Measurements from ENCODE around the gene PRDM2. TPM values are rescaled to one million over a fixed set of nuclear protein-coding genes. Genes with fewer than 3 reads are reported as not detected.

PRDM2 gene
- total RNA-seq, 2 experiments from 2014 or later: 41.7 to 44.6 TPM

DNA sequence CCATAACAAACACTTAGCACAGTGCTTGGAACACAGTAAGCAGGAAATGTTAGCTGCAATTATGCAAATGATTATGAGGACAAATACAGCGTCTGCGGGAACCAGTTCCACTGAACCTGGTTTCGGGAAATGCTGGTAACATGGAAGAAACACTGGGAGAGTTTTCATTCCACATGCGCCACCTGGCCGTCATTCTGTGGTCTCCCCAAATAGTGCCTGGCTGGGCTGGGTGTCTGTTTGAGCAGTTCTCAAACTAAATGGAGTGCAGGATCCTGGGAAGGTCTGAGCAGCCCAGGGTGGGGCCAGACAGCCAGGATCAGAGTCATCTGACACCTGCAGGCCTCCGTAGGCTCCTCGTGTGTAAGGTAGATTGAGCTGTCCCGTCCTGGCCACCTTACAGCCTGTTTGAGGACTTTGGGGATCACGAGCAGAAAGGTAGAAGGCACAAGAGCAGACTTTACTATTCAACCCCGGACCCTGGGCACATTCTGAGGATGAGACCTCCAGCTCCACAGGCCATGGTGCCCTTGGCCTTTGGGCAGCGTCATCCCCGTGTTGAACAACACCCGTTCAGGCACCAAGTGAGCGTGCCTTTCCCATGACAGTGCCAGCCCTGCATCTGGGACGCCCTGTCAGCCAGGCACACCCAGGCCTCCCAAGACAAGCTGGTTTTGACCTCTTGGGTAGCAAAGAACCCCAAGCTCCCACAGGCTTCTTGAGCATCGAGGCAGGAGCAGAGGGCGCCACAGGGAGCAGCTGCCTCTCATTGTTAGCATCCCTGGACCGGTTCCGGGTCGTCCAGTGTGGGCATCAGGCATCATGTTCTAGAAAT is 101.9 kb downstream of the PRDM2 start:
- POLR2A ChIA-PET: no interaction called here
- intact Hi-C loops (cut with micrococcal nuclease): no loop called here
- Mint-ChIP-seq H3K9me3 (no peaks in the 10 kb centered on the region), H3K27me3 (no peaks in the 10 kb centered on the region), H3K36me3 (peaks cover 5% of the 10 kb centered on the region), H3K4me3 (no peak overlapping the region), H3K27ac (no peak overlapping the region), H3K4me1 (ENCODE audit: low read depth) (peaks cover 13% of the 10 kb centered on the region)
- no peak for DNase-seq
- CTCF ChIA-PET: no interaction called here

DNA sequence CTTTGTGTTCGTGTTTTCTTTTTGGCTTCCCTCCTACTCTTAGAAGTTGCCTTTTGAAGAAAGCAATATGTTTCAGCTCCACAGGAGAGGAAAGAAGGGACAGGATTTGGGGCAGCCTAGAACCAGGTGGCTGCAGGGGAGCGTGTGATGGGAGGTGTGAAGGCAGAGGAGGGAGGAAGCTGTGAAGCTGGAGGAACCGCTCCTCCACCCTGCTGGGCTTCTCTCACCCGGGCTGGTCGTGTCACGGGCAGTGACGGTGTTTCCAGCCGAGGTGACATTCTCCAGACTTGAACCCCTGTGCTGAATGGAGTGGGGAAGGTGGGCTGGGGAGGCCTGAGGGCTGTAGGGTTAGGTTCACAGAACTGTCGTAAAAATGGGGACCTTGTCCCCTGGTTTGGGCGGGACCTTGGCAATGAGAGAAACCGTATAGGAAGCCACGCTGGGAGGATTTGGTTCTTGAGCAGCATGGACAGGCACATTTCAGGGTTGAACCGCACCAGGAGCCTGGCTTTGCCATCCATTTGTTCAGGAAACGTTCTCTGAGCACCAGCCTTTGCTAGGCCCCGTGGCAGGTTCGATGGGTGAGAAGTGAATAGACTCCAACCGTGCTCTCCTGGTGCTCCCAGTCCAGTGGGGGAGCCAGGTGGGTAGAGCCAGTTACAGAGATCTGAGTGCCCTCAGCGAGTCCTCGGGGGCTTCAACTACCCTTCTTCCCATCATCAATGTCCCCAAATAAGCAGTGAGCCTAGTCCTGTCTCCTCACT is 103.0 kb downstream of the PRDM2 start:
- POLR2A ChIA-PET: no interaction called here
- no peaks in the 10 kb centered on the region for H3K36me3 Mint-ChIP-seq
- H3K27ac Mint-ChIP-seq: no peak overlapping the region
- no peaks in the 10 kb centered on the region for H3K9me3 Mint-ChIP-seq
- no peak overlapping the region for H3K4me3 Mint-ChIP-seq
- H3K4me1 Mint-ChIP-seq (ENCODE audit: low read depth): peaks cover 7% of the 10 kb centered on the region
- intact Hi-C loops (cut with micrococcal nuclease): no loop called here
- H3K27me3 Mint-ChIP-seq: no peaks in the 10 kb centered on the region
- CTCF ChIA-PET: no interaction called here
- no peak for DNase-seq

DNA sequence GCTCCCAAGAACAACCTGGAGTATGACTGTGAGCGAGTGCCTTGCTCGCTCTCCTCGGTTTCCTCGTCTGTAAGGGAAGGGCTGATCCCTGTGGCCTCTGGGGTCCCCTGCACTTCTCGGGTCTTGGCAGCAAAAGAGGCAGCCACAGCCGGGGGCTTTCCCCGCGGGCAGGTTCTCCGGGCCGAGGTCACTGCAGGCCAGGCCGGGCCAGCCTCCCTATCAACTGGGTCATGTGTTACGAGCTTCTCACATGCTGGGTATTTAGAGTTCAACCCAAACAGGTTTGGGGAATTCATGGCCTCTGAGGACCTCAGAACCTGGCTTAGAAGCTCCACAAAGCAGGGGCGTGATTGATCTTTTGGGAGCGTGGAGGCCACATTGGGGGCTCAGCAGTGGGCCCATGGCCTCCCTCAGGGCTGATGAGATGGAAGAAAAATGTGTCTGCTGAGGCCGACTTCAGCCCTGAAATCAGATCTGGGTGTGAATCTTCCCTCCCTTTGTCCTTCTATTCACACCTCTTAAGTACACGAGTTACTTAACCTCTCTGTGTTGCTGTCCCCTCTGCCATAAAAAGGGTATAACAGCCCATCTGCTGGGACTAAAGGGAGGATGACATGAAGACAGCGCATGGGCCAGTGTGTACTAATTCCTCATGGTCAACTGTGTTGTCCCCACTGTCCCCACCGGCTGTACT is 103.7 kb downstream of the PRDM2 start:
- Mint-ChIP-seq H3K27ac (no peak overlapping the region), H3K36me3 (no peaks in the 10 kb centered on the region), H3K4me1 (ENCODE audit: low read depth) (peaks cover 9% of the 10 kb centered on the region), H3K4me3 (no peak overlapping the region), H3K27me3 (no peaks in the 10 kb centered on the region), H3K9me3 (no peaks in the 10 kb centered on the region)
- ChIA-PET CTCF (no interaction called here), POLR2A (no interaction called here)
- intact Hi-C loops (cut with micrococcal nuclease): no loop called here
- DNase-seq: no peak

DNA sequence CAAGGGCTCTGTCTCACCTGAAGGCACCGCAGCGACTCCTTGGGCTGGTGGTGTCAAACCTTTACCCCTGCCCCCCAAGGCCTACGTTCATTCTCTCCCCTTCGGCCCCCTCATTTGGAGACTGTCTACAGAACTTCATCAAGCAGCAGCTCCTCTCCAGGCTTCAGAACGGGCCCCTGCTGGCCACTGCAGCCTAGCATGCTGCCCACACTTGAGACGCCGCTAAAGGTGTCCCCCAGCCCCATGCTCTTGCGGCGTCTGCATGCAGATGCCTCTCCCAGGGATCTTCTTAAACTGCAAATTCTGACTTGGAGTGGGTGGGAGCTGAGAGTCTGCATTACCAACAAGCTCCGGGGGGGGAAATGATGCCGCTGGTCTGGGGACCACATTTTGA is 104.2 kb downstream of the PRDM2 start:
- Mint-ChIP-seq H3K27ac (no peak overlapping the region), H3K4me1 (ENCODE audit: low read depth) (peaks cover 13% of the 10 kb centered on the region), H3K36me3 (no peaks in the 10 kb centered on the region), H3K4me3 (no peak overlapping the region), H3K27me3 (no peaks in the 10 kb centered on the region), H3K9me3 (no peaks in the 10 kb centered on the region)
- DNase-seq: no peak
- intact Hi-C loops (cut with micrococcal nuclease): no loop called here
- CTCF ChIA-PET: interaction anchor here (1.3 kb wide), 1 partner anchor 20 kb away, joined by 3 read pairs; no protein-coding TSS in a partner anchor
- POLR2A ChIA-PET: no interaction called here

DNA sequence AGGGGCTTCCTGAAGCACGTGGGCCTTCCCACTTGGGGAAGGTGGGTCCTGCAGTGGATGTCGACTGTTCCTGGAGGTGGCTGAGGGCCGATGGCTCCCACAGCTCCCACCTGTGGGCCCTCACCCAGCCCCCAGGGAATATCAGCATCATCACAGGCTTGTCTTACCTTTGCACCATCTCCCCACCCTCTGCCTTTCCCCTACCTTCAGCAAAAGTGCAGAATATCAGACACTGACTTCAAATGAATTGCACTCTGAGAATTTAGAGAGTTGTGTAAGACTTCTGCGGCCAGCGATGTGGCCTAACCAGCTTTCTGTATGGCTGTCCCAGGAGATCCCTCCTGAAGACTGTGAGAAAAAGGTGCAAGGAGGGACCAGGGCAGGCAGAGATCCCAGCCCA is 105.4 kb downstream of the PRDM2 start:
- intact Hi-C loops (cut with micrococcal nuclease): no loop called here
- ChIA-PET POLR2A (no interaction called here), CTCF (interaction anchor here (1.0 to 1.3 kb wide), 2 partner anchors 9 to 21 kb away, joined by 3 to 4 read pairs; no protein-coding TSS in a partner anchor)
- no peaks in the 10 kb centered on the region for H3K27me3 Mint-ChIP-seq
- no peak overlapping the region for H3K4me3 Mint-ChIP-seq
- H3K27ac Mint-ChIP-seq: no peak overlapping the region
- no peaks in the 10 kb centered on the region for H3K9me3 Mint-ChIP-seq
- no peak for DNase-seq
- no peaks in the 10 kb centered on the region for H3K36me3 Mint-ChIP-seq
- H3K4me1 Mint-ChIP-seq (ENCODE audit: low read depth): peaks cover 15% of the 10 kb centered on the region

DNA sequence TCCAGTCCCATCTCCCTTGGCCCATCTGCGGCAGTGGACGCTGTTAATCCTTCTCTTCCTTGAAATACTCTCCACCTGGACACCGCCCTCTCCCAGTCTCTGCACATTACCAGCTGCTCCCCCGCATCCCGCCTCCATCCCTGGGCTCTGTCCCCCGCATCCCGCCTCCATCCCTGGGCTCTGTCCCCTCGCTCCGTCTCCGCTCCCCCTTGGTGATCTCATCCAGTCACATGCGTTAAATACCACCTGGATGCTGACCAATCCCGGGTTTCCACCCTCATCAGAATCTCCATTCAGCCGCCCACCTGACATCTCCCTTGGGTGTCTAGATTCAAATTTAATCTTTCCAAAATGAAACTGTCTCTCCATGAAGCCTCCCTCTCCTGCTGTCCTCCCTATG is 106.1 kb downstream of the PRDM2 start:
- no peaks in the 10 kb centered on the region for H3K9me3 Mint-ChIP-seq
- CTCF ChIA-PET: no interaction called here
- H3K27ac Mint-ChIP-seq: no peak overlapping the region
- H3K4me3 Mint-ChIP-seq: no peak overlapping the region
- no peaks in the 10 kb centered on the region for H3K36me3 Mint-ChIP-seq
- no peaks in the 10 kb centered on the region for H3K27me3 Mint-ChIP-seq
- H3K4me1 Mint-ChIP-seq (ENCODE audit: low read depth): peaks cover 15% of the 10 kb centered on the region
- intact Hi-C loops (cut with micrococcal nuclease): no loop called here
- POLR2A ChIA-PET: no interaction called here
- no peak for DNase-seq

DNA sequence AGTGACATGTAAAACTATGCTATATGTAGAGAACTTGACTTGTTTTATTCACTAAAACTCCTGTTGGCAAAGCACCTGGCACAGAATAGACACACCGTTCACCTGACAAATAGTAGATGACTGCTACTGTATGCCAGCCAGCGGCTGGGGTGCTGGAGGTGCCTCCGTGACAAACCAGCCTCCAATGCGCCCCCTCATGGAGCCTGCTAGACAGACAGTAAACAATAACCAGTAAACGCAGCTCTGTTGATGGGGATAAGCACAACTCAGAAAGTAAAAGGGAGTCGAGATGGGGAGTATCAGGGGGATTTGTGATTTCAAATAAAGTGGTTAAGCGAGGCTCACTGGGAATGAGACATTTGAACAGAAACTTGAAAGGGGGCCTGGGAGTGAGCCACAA is 107.2 kb downstream of the PRDM2 start:
- intact Hi-C loops (cut with micrococcal nuclease): no loop called here

DNA sequence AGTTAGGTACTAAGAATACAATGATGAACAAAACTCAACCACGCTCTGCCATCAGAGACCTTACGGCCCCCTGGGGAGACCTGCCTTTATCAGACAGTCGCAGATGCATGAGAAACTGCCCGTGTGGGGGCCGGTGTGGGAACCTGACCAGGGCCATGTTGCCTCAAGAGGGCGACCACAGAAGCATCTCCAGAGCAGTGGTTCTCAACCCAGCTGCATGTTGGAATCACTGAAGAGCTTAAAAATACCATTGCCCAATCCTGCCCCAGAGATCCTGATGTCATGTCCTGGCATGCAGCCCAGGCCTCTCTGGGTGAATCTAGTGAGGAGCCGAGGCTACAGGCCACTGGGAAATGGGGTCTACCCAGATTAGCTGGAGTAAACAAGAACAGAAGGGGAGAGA is 108.7 kb downstream of the PRDM2 start:
- peaks cover 31% of the 10 kb centered on the region for H3K4me1 Mint-ChIP-seq (ENCODE audit: low read depth)
- ChIA-PET POLR2A (no interaction called here), CTCF (no interaction called here)
- DNase-seq: no peak
- no peak overlapping the region for H3K4me3 Mint-ChIP-seq
- no peaks in the 10 kb centered on the region for H3K27me3 Mint-ChIP-seq
- H3K9me3 Mint-ChIP-seq: no peaks in the 10 kb centered on the region
- H3K27ac Mint-ChIP-seq: no peak overlapping the region
- no peaks in the 10 kb centered on the region for H3K36me3 Mint-ChIP-seq
- intact Hi-C loops (cut with micrococcal nuclease): no loop called here

More for the DNA sequence above, 107.2 kb downstream of the PRDM2 start:
- CTCF ChIA-PET: interaction anchor here (0.6 to 1.0 kb wide), 2 partner anchors 108 to 143 kb away, joined by 3 read pairs; partner anchors contain the start of gene PRDM2
- H3K36me3 Mint-ChIP-seq: no peaks in the 10 kb centered on the region
- POLR2A ChIA-PET: no interaction called here
- H3K27me3 Mint-ChIP-seq: no peaks in the 10 kb centered on the region
- peak; percentile 38 for DNase-seq
- H3K9me3 Mint-ChIP-seq: no peaks in the 10 kb centered on the region
- H3K4me1 Mint-ChIP-seq (ENCODE audit: low read depth): peaks cover 20% of the 10 kb centered on the region
- H3K4me3 Mint-ChIP-seq: no peak overlapping the region
- no peak overlapping the region for H3K27ac Mint-ChIP-seq

DNA sequence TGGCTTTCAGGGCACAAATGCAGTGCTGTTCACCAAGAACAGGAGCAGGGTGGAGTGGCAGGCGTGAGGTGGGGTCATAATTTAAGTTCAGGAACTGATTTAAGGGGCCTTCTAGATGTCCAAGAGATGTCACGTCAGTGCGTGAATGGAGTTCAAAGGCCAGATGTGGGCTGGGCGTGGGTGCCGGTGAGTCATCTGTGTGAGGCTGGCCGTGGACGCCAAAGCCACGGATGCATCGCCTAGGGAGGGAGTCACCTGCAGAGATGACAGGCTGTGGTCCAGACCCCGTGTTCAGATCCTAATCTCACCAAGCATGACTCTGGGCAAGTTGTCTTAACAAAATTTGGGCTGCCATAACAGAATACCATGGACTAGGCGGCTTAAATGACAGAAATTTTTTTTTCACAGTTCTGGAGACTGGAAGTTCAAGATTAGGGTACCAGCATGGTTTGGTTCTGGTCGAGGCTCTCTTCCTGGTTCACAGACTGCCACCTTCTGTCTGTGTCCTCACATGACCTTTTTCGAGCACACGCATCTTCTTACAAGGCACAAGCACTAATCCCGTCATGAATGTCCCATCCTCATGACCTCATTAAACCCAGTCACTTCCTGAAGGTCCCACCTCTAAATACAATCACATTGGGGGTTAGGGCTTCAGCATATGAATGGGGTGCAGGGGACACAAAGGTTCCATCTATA is 109.6 kb downstream of the PRDM2 start:
- intact Hi-C loops (cut with micrococcal nuclease): no loop called here
- Mint-ChIP-seq H3K36me3 (no peaks in the 10 kb centered on the region), H3K27me3 (no peaks in the 10 kb centered on the region), H3K4me3 (no peak overlapping the region), H3K27ac (no peak overlapping the region), H3K9me3 (no peaks in the 10 kb centered on the region), H3K4me1 (ENCODE audit: low read depth) (peaks cover 32% of the 10 kb centered on the region)
- peak; percentile 61 for DNase-seq
- ChIA-PET POLR2A (no interaction called here), CTCF (no interaction called here)

DNA sequence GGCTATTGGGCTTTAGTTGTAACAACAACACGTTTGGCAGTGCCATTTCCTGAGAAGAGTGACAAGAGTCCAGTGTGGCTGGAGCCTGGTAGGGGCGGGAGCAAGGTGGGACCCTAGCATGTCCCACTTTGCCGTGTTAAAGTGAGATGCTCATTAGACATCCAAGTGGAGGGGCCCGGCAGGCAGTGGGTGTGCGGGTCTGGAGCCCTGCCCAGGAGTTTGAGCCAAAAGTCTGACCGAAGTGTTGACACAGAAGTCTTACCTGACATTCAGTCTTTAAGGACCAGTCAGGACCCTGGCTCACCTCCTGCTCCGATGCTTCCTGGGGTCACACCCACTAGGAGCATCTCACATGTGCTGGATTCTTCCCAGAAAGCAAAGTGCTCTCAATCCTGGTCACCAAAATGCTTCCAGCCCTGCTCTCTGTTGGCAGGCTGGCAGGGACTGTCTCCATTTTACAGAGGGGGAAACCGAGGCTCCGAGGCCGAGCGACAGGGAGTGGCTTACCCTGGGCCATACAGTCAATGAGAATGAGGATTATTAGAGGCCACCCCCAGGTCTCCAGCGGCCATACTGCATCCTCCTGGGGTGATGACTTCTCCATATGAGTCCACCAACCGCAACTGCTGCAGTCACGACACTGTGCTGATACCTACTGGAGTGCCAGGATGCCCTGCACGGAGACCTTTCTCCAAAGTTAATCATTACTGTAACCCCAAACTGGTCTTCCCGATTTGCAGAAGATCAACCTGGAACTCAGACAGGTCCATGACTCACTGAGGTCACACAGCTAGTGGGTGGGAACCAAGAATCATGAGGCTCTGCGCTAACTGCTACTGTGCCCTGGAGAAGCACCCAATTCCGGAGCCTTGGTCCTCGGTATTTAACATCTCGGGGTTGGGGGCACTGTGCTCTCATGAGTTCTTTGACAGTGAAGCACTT is 112.7 kb downstream of the PRDM2 start:
- no peaks in the 10 kb centered on the region for H3K36me3 Mint-ChIP-seq
- POLR2A ChIA-PET: no interaction called here
- H3K4me3 Mint-ChIP-seq: no peak overlapping the region
- H3K4me1 Mint-ChIP-seq (ENCODE audit: low read depth): peaks cover 30% of the 10 kb centered on the region
- DNase-seq: no peak
- intact Hi-C loops (cut with micrococcal nuclease): loop anchor here (1.0 kb wide), 1 partner anchor 147 kb away; no protein-coding TSS in a partner anchor
- H3K27me3 Mint-ChIP-seq: no peaks in the 10 kb centered on the region
- no peaks in the 10 kb centered on the region for H3K9me3 Mint-ChIP-seq
- no peak overlapping the region for H3K27ac Mint-ChIP-seq
- CTCF ChIA-PET: interaction anchor here (0.8 to 2.0 kb wide), 7 partner anchors 14 to 158 kb away, joined by 3 to 13 read pairs (median 4); no protein-coding TSS in a partner anchor

DNA sequence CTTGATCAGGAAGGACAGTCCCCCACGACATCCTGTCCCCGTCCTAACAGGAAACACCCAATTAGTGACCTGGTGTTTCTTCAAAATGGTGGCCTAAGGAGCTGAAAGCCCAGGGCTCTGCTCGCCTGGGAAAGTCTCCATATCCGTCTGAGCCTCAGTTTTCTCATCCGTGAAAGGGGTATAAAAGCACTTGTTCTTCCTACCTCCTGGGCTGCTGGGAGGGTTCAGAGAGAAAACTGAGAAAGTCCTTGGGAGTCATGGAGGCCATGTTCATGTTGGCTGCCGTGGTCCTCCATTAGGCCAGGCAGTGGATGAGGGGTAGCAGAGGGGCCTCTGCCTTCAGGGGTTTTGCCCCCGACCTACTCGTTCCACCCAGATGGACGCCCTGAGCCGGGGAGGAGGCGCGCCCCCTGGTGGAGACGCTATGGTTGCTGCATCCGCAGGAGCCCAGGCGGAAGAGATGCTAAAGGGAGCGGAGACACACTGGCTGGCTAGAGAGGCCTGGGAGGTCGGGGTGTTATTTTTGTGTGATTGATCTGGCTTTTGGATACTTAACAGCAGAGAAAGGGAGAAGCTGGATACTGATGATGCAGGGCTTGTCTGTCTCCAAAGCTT is 113.5 kb downstream of the PRDM2 start:
- intact Hi-C loops (cut with micrococcal nuclease): loop anchor here (1.0 kb wide), 1 partner anchor 148 kb away; no protein-coding TSS in a partner anchor
- Mint-ChIP-seq H3K27me3 (no peaks in the 10 kb centered on the region), H3K9me3 (no peaks in the 10 kb centered on the region), H3K4me3 (no peak overlapping the region), H3K27ac (no peak overlapping the region), H3K36me3 (no peaks in the 10 kb centered on the region), H3K4me1 (ENCODE audit: low read depth) (peaks cover 28% of the 10 kb centered on the region)
- DNase-seq: peak; percentile 73
- POLR2A ChIA-PET: no interaction called here
- CTCF ChIA-PET: interaction anchor here (0.8 to 2.0 kb wide), 11 partner anchors 8 to 158 kb away, joined by 3 to 13 read pairs (median 4); no protein-coding TSS in a partner anchor
